Neural progenitor cell (in vitro differentiated cells): Measurements from ENCODE around the gene CD63.

Experiments used
- EZH2 ChIP-seq: fragments of 200-600 bp; sonication (generic); IDR thresholded peaks from 2 replicates; pipeline ENCODE4 v1.6.1; 2017; ENCODE audit warnings: antibody characterized with exemption, mild to moderate bottlenecking, moderate library complexity
- EZH2phosphoT487 ChIP-seq: fragments of 200-600 bp; sonication (generic); IDR thresholded peaks from 2 replicates; pipeline ENCODE4 v1.6.1; 2017; ENCODE audit warnings: antibody characterized with exemption

GRCh38 chr12:55743406-55744339 lies 14.9 kb upstream of the CD63 start:
- no peak for TF ChIP-seq EZH2phosphoT487
- TF ChIP-seq EZH2, result no peak
